Measurements from ENCODE around the gene MRPL1.
"Not testable (repeated sequence)": the region's sequence is repeated elsewhere in the genome, so short reads cannot be mapped to it uniquely, and the experiment has no call there.

The MRPL1 gene

GRCh38 chr4:77920371-77920770 lies 57.7 kb downstream of the MRPL1 start:
- no peak for DNase-seq

GRCh38 chr4:77921701-77922100 lies 59.1 kb downstream of the MRPL1 start:
- no peak for DNase-seq

- DNase-seq, result no peak
Observed at GRCh38 chr4:77922158-77923094, 59.8 kb downstream of the MRPL1 start.

GRCh38 chr4:77927991-77928925 lies 65.6 kb downstream of the MRPL1 start:
- no peak for DNase-seq

GRCh38 chr4:77930154-77930639 lies 67.6 kb downstream of the MRPL1 start:
- DNase-seq, result peak; percentile 14

GRCh38 chr4:77930876-77931275 lies 68.2 kb downstream of the MRPL1 start:
- DNase-seq, result no peak

GRCh38 chr4:77931452-77932135 lies 69.0 kb downstream of the MRPL1 start:
- DNase-seq, result no peak

GRCh38 chr4:77938560-77938959 lies 75.9 kb downstream of the MRPL1 start:
- no peak for DNase-seq

GRCh38 chr4:77945929-77946328 lies 83.3 kb downstream of the MRPL1 start:
- not testable (repeated sequence) for DNase-seq

GRCh38 chr4:77950203-77950602 lies 87.6 kb downstream of the MRPL1 start:
- DNase-seq, result no peak

- DNase-seq, result no peak
Observed at GRCh38 chr4:77952457-77952856, 89.8 kb downstream of the MRPL1 start.

- no peak for DNase-seq
Observed at GRCh38 chr4:77954690-77955089, 92.1 kb downstream of the MRPL1 start.

- no peak for DNase-seq
Observed at GRCh38 chr4:77956917-77957316, 94.3 kb downstream of the MRPL1 start.

GRCh38 chr4:77958897-77959296 lies 96.3 kb downstream of the MRPL1 start:
- DNase-seq, result no peak

- peak; percentile 77 for DNase-seq
Observed at GRCh38 chr4:77959566-77960338, 97.1 kb downstream of the MRPL1 start.

GRCh38 chr4:77960367-77960766 lies 97.7 kb downstream of the MRPL1 start:
- DNase-seq, result no peak

- DNase-seq, result no peak
Observed at GRCh38 chr4:77963004-77963403, 100.4 kb downstream of the MRPL1 start.

GRCh38 chr4:77973657-77974056 lies 111.0 kb downstream of the MRPL1 start:
- DNase-seq, result not testable (repeated sequence)

GRCh38 chr4:77982900-77983540 lies 120.4 kb downstream of the MRPL1 start:
- not testable (repeated sequence) for DNase-seq

- DNase-seq, result not testable (repeated sequence)
Observed at GRCh38 chr4:77983612-77984311, 121.1 kb downstream of the MRPL1 start.

- DNase-seq, result no peak
Observed at GRCh38 chr4:77989968-77990367, 127.3 kb downstream of the MRPL1 start.
